ENCODE results near the gene EPHB3. TPM values are rescaled to one million over a fixed set of nuclear protein-coding genes. Genes with fewer than 3 reads are reported as not detected.
A peak's percentile ranks its signal among the peaks of the same experiment; 100 is the strongest.

EPHB3 gene
- polyA plus RNA-seq, 3 donors, result 0.71 to 1.2 (median 0.80) TPM

- Histone ChIP-seq H3K4me2 (replicated peaks; ENCODE audit: extremely low read depth, low read length, poor library complexity, severe bottlenecking) (no peak overlapping the region), H2AFZ (ENCODE audit: insufficient read depth, low read depth, low read length, poor library complexity, severe bottlenecking) (no peak overlapping the region), H3K9me3 (replicated peaks in 1 of 2; ENCODE audit: control insufficient read depth in 1 of 2, insufficient read depth in 1 of 2, low read length in 2 of 2) (no peaks in the 10 kb centered on the region), H3K36me3 (replicated peaks in 1 of 2; ENCODE audit: control insufficient read depth in 1 of 2, insufficient read depth in 2 of 2, low read length in 2 of 2) (no peaks in the 10 kb centered on the region), H3K4me3 (replicated peaks in 1 of 3; ENCODE audit: low read depth in 2 of 3, low read length in 3 of 3) (no peak overlapping the region), H3K79me2 (ENCODE audit: insufficient read depth, low read length) (no peaks in the 10 kb centered on the region), H3K9ac (ENCODE audit: insufficient read depth, low read length, poor library complexity, severe bottlenecking) (no peak overlapping the region), H3K27ac (ENCODE audit: low read depth in 1 of 2, low read length in 2 of 2) (no peak overlapping the region), H3K4me1 (ENCODE audit: control insufficient read depth in 1 of 2, insufficient read depth in 2 of 2, low read length in 2 of 2) (peaks cover 37 to 51% of the 10 kb centered on the region in 2 donors), H4K20me1 (ENCODE audit: insufficient read depth, low read length) (no peaks in the 10 kb centered on the region), H3K27me3 (ENCODE audit: control insufficient read depth in 2 of 2, insufficient read depth in 2 of 2, low read length in 2 of 2) (peaks cover 5 to 9% of the 10 kb centered on the region in 2 donors)
- intact Hi-C loops (cut with micrococcal nuclease), result no loop called here
- peak in 1 of 3 donors; percentile 31 for DNase-seq
- peaks cover 20 to 35% (median 23%) of the 10 kb centered on the region in 3 donors for H3K27me3 Mint-ChIP-seq (ENCODE audit: low read depth in 3 of 3)
- H3K27ac Mint-ChIP-seq, result no peak overlapping the region
- H3K4me1 Mint-ChIP-seq, result peaks cover 45% of the 10 kb centered on the region
- H3K9me3 Mint-ChIP-seq, result peaks cover 0 to 5% (median 2%) of the 10 kb centered on the region in 7 donors
- peak overlapping the region in 1 of 2 donors; percentile 40 for H3K4me3 Mint-ChIP-seq
- no peak for TF ChIP-seq CTCF (IDR thresholded peaks at IDR 0.05)
- H3K36me3 Mint-ChIP-seq, result peaks cover 0 to 11% of the 10 kb centered on the region in 2 donors
Observed at GRCh38 chr3:184608209-184608608, 46.6 kb downstream of the EPHB3 start.

- no peak overlapping the region for H3K27ac ChIP-seq (ENCODE audit: low read depth in 1 of 2, low read length in 2 of 2)
- DNase-seq, result no peak
- no peak overlapping the region for H3K9ac ChIP-seq (ENCODE audit: insufficient read depth, low read length, poor library complexity, severe bottlenecking)
- H2AFZ ChIP-seq (ENCODE audit: insufficient read depth, low read depth, low read length, poor library complexity, severe bottlenecking), result no peak overlapping the region
- H3K4me2 ChIP-seq (replicated peaks; ENCODE audit: extremely low read depth, low read length, poor library complexity, severe bottlenecking), result no peak overlapping the region
- H4K20me1 ChIP-seq (ENCODE audit: insufficient read depth, low read length), result no peaks in the 10 kb centered on the region
- H3K9me3 Mint-ChIP-seq, result peaks cover 0 to 2% (median 0%) of the 10 kb centered on the region in 7 donors
- H3K4me3 Mint-ChIP-seq, result no peak overlapping the region
- intact Hi-C loops (cut with micrococcal nuclease), result no loop called here
- H3K4me3 ChIP-seq (replicated peaks in 1 of 3; ENCODE audit: low read depth in 2 of 3, low read length in 3 of 3), result no peak overlapping the region
- H3K27me3 Mint-ChIP-seq (ENCODE audit: low read depth in 3 of 3), result peaks cover 9 to 23% (median 11%) of the 10 kb centered on the region in 3 donors
- TF ChIP-seq CTCF (IDR thresholded peaks at IDR 0.05), result no peak
- no peaks in the 10 kb centered on the region for H3K9me3 ChIP-seq (replicated peaks in 1 of 2; ENCODE audit: control insufficient read depth in 1 of 2, insufficient read depth in 1 of 2, low read length in 2 of 2)
- no peaks in the 10 kb centered on the region for H3K27me3 ChIP-seq (ENCODE audit: control insufficient read depth in 2 of 2, insufficient read depth in 2 of 2, low read length in 2 of 2)
- no peaks in the 10 kb centered on the region for H3K36me3 ChIP-seq (replicated peaks in 1 of 2; ENCODE audit: control insufficient read depth in 1 of 2, insufficient read depth in 2 of 2, low read length in 2 of 2)
- H3K36me3 Mint-ChIP-seq, result peaks cover 0 to 5% of the 10 kb centered on the region in 2 donors
- no peaks in the 10 kb centered on the region for H3K79me2 ChIP-seq (ENCODE audit: insufficient read depth, low read length)
- no peak overlapping the region for H3K27ac Mint-ChIP-seq
- H3K4me1 ChIP-seq (ENCODE audit: control insufficient read depth in 1 of 2, insufficient read depth in 2 of 2, low read length in 2 of 2), result peaks cover 25 to 37% of the 10 kb centered on the region in 2 donors
- peaks cover 38% of the 10 kb centered on the region for H3K4me1 Mint-ChIP-seq
- WGBS (ENCODE audit: insufficient coverage), result 93% methylated on average over 6 of the region's 9 CpGs
Observed at GRCh38 chr3:184609476-184610244, 48.1 kb downstream of the EPHB3 start.
